Loucy (cell line): Measurements from ENCODE around the gene SLC3A2.

Experiments used
- H2AFZ ChIP-seq: fragments of 200-600 bp; sonication (generic); 2 replicates; pipeline ENCODE4 v1.6.0; 2016; ENCODE audit warnings: antibody characterized with exemption, mild to moderate bottlenecking, low read length, moderate library complexity
- H3F3A ChIP-seq: fragments of 200-600 bp; 2 replicates; pipeline ENCODE4 v1.6.0; 2016; ENCODE audit warnings: antibody characterized with exemption, low read depth, mild to moderate bottlenecking
- H3K27me3 ChIP-seq: fragments of 200-600 bp; sonication (generic); 2 replicates; pipeline ENCODE4 v1.6.1; 2014; ENCODE audit warnings: low read length, mild to moderate bottlenecking; ENCODE audit not compliant: insufficient read depth, poor library complexity, severe bottlenecking
- H3K36me3 ChIP-seq: fragments of 200-600 bp; sonication (generic); 2 replicates; pipeline ENCODE4 v1.6.1; 2016; ENCODE audit warnings: low read length; ENCODE audit not compliant: insufficient read depth
- H3K4me1 ChIP-seq: fragments of 200-600 bp; sonication (generic); 2 replicates; pipeline ENCODE4 v1.5.1; 2014; ENCODE audit warnings: low read length, mild to moderate bottlenecking; ENCODE audit not compliant: insufficient read depth, poor library complexity, severe bottlenecking
- H3K4me2 ChIP-seq: fragments of 200-600 bp; sonication (generic); 2 replicates; pipeline ENCODE4 v1.6.0; 2014; ENCODE audit warnings: antibody characterized with exemption, low read length, low read depth, mild to moderate bottlenecking; ENCODE audit not compliant: poor library complexity, severe bottlenecking
- H3K4me3 ChIP-seq: fragments of 200-600 bp; sonication (generic); 2 replicates; pipeline ENCODE4 v1.5.1; 2014; ENCODE audit warnings: low read length, mild to moderate bottlenecking, mixed read lengths; ENCODE audit not compliant: poor library complexity, severe bottlenecking
- H3K79me2 ChIP-seq: fragments of 200-600 bp; sonication (generic); 2 replicates; pipeline ENCODE4 v1.6.1; 2014; ENCODE audit warnings: low read length; ENCODE audit not compliant: insufficient read depth
- H3K9ac ChIP-seq: fragments of 200-600 bp; sonication (generic); 2 replicates; pipeline ENCODE4 v1.6.0; 2014; ENCODE audit warnings: mild to moderate bottlenecking, low read depth, low read length, moderate library complexity; ENCODE audit not compliant: poor library complexity, severe bottlenecking
- H3K9me2 ChIP-seq: fragments of 200-600 bp; sonication (generic); replicated peaks from 2 replicates; pipeline ENCODE4 v1.6.1; 2016; ENCODE audit warnings: low read depth, low read length, mixed read lengths
- H3K9me3 ChIP-seq: fragments of 200-600 bp; sonication (generic); 2 replicates; pipeline ENCODE4 v1.6.1; 2014; ENCODE audit warnings: mild to moderate bottlenecking, antibody characterized with exemption, low read length, low read depth; ENCODE audit not compliant: insufficient read depth
- H4K20me1 ChIP-seq: fragments of 200-600 bp; sonication (generic); 2 replicates; pipeline ENCODE4 v1.6.0; 2014; ENCODE audit warnings: antibody characterized with exemption, low read length, mild to moderate bottlenecking; ENCODE audit not compliant: insufficient read depth, poor library complexity, severe bottlenecking
- CTCF ChIP-seq: fragments of 200-600 bp; sonication (generic); conservative IDR thresholded peaks from 2 replicates; pipeline ENCODE4 v1.5.1; 2014; ENCODE audit warnings: mild to moderate bottlenecking, antibody characterized with exemption, low read length
- EZH2phosphoT487 ChIP-seq: fragments of 200-600 bp; IDR thresholded peaks from 2 replicates; pipeline ENCODE4 v1.6.1; 2018; ENCODE audit warnings: antibody characterized with exemption, mild to moderate bottlenecking, moderate library complexity, borderline replicate concordance

The SLC3A2 gene

GRCh38 chr11:62921201-62921572, 40.5 kb downstream of the SLC3A2 start, which contains the start of gene CHRM1:
Gene CHRM1, minus strand, starts transcription at chr11:62921363. Its CDS starts 10,263 bp downstream, at chr11:62911100.
- Histone ChIP-seq H3K4me2 (no peak within 1 kb of the TSS), H3F3A (no peaks in the 10 kb centered on the region), H3K9ac (no peak within 1 kb of the TSS), H3K4me1 (no peaks in the 10 kb centered on the region), H2AFZ (no peak within 1 kb of the TSS), H3K4me3 (no peak within 1 kb of the TSS), H3K27me3 (no peaks in the 10 kb centered on the region), H3K9me2 (no peaks in the 10 kb centered on the region), H4K20me1 (no peaks in the 10 kb centered on the region), H3K79me2 (no peaks in the 10 kb centered on the region), H3K36me3 (no peaks in the 10 kb centered on the region), H3K9me3 (no peaks in the 10 kb centered on the region)
- no peak for TF ChIP-seq CTCF

- Histone ChIP-seq H3F3A (no peaks in the 10 kb centered on the region), H4K20me1 (no peaks in the 10 kb centered on the region), H3K36me3 (no peaks in the 10 kb centered on the region), H3K79me2 (no peaks in the 10 kb centered on the region), H3K9me2 (no peaks in the 10 kb centered on the region), H3K9ac (no peak overlapping the region), H2AFZ (no peak overlapping the region), H3K27me3 (no peaks in the 10 kb centered on the region), H3K4me1 (no peaks in the 10 kb centered on the region), H3K4me3 (no peak overlapping the region), H3K4me2 (no peak overlapping the region), H3K9me3 (no peaks in the 10 kb centered on the region)
- TF ChIP-seq CTCF, result no peak
- no peak for TF ChIP-seq EZH2phosphoT487
Measured at GRCh38 chr11:62921573-62922188, 41.0 kb downstream of the SLC3A2 start.

- Histone ChIP-seq H3K4me2 (no peak overlapping the region), H4K20me1 (no peaks in the 10 kb centered on the region), H3K27me3 (no peaks in the 10 kb centered on the region), H3K79me2 (no peaks in the 10 kb centered on the region), H3K9me2 (no peaks in the 10 kb centered on the region), H3K9me3 (no peaks in the 10 kb centered on the region), H3K36me3 (no peaks in the 10 kb centered on the region), H3K4me1 (no peaks in the 10 kb centered on the region), H2AFZ (no peak overlapping the region), H3K9ac (no peak overlapping the region), H3F3A (no peaks in the 10 kb centered on the region), H3K4me3 (no peak overlapping the region)
- TF ChIP-seq EZH2phosphoT487, result no peak
- no peak for TF ChIP-seq CTCF
Measured at GRCh38 chr11:62922189-62922589, 41.5 kb downstream of the SLC3A2 start.
